PC-3 (cell line): ENCODE measurements around the gene TUBB4A. TPM values are rescaled to one million over a fixed set of nuclear protein-coding genes. Genes with fewer than 3 reads are reported as not detected.

Experiments
- ATAC-seq: fragments of 200-7000 bp; cut with Tn5 transposase; 2 replicates; pipeline ENCODE4 v1.9.1; 2020; ENCODE audit warnings: mild to moderate bottlenecking, moderate library complexity
- BruUV-seq: library from RNA; stranded (reverse); fragments of 400-500 nt; replicated peaks from 2 replicates; lab custom pipeline; 2021; lab: Mats Ljungman, UMichigan
- CTCF ChIA-PET: fragments of 300-600 bp; sonication (Branson Sonifier 250); formaldehyde crosslinking; loops from one replicate; lab custom pipeline; 2022; ENCODE audit warnings: antibody characterized with exemption; lab: Charles Lee
- POLR2A ChIA-PET: fragments of 300-600 bp; sonication (Branson Sonifier 250); formaldehyde crosslinking; loops from one replicate; lab custom pipeline; 2022; ENCODE audit warnings: antibody characterized with exemption; ENCODE audit not compliant: unreplicated experiment; lab: Charles Lee
- DNase-seq: peaks from one replicate; pipeline ENCODE4 v3.0.0-alpha.2; 2015
- H2AFZ ChIP-seq: fragments of 300-600 bp; sonication (generic); 2 replicates; pipeline ENCODE4 v1.6.0; 2016; ENCODE audit warnings: antibody characterized with exemption, low read length
- H3F3A ChIP-seq: fragments of 300-600 bp; sonication (generic); one replicate; pipeline ENCODE4 v1.6.0; 2017; ENCODE audit warnings: antibody characterized with exemption, low read length, control low read depth, mild to moderate bottlenecking; ENCODE audit not compliant: unreplicated experiment
- H3K27ac ChIP-seq: fragments of 300-600 bp; sonication (generic); 2 replicates; pipeline ENCODE4 v1.5.1; 2016; ENCODE audit warnings: mild to moderate bottlenecking, low read length
- H3K27me3 ChIP-seq: fragments of 300-600 bp; sonication (generic); 2 replicates; pipeline ENCODE4 v1.6.1; 2016; ENCODE audit warnings: low read length, mixed read lengths
- H3K36me3 ChIP-seq: fragments of 300-600 bp; sonication (generic); 2 replicates; pipeline ENCODE4 v1.6.1; 2016; ENCODE audit warnings: low read depth, mixed run types, low read length, mixed read lengths
- H3K4me1 ChIP-seq: fragments of 300-600 bp; sonication (generic); 2 replicates; pipeline ENCODE4 v1.5.1; 2016; ENCODE audit warnings: low read length; ENCODE audit not compliant: insufficient read depth
- H3K4me2 ChIP-seq: fragments of 300-600 bp; sonication (generic); 2 replicates; pipeline ENCODE4 v1.6.0; 2016; ENCODE audit warnings: low read length
- H3K4me3 ChIP-seq: fragments of 300-600 bp; sonication (generic); 2 replicates; pipeline ENCODE4 v1.5.1; 2016; ENCODE audit warnings: mild to moderate bottlenecking, low read length, mixed read lengths
- H3K79me2 ChIP-seq: fragments of 300-600 bp; sonication (generic); 2 replicates; pipeline ENCODE4 v1.6.1; 2017; ENCODE audit warnings: low read length, mixed read lengths
- H3K9ac ChIP-seq: fragments of 300-600 bp; sonication (generic); 2 replicates; pipeline ENCODE4 v1.6.0; 2016; ENCODE audit warnings: mild to moderate bottlenecking, low read length
- H3K9me2 ChIP-seq: fragments of 300-600 bp; sonication (generic); replicated peaks from 2 replicates; pipeline ENCODE4 v1.6.1; 2016; ENCODE audit warnings: mixed run types, low read length, mixed read lengths
- H3K9me3 ChIP-seq: fragments of 300-600 bp; sonication (generic); 2 replicates; pipeline ENCODE4 v1.6.1; 2016; ENCODE audit warnings: low read length, mixed read lengths
- H4K20me1 ChIP-seq: fragments of 300-600 bp; sonication (generic); 2 replicates; pipeline ENCODE4 v1.6.1; 2016; ENCODE audit warnings: low read length, mixed read lengths
- CTCF ChIP-seq: fragments of 300-600 bp; sonication (generic); conservative IDR thresholded peaks from 2 replicates; pipeline ENCODE4 v1.5.1; 2017; ENCODE audit warnings: antibody characterized with exemption, low read depth, mild to moderate bottlenecking, low read length
- EZH2 ChIP-seq: fragments of 300-600 bp; sonication (generic); IDR thresholded peaks from one replicate; pipeline ENCODE4 v1.6.1; 2017; ENCODE audit warnings: antibody characterized with exemption, mild to moderate bottlenecking, low read length; ENCODE audit not compliant: unreplicated experiment
- EZH2phosphoT487 ChIP-seq: fragments of 300-600 bp; sonication (generic); IDR thresholded peaks from 2 replicates; pipeline ENCODE4 v1.6.1; 2018; ENCODE audit warnings: mild to moderate bottlenecking, antibody characterized with exemption, low read length, borderline replicate concordance
- intact Hi-C: fragments of 100-400 bp; cut with micrococcal nuclease; formaldehyde crosslinking; loops from 2 replicates; pipeline ENCODE4 v1.9.0; 2023
- total RNA-seq: library from RNA; depleted of rRNA; stranded (reverse); fragments of >200 nt; gene quantifications from 2 replicates; pipeline ENCODE4 v1.2.3, GENCODE V29; 2014

The TUBB4A gene
- total RNA-seq, 1 experiment from 2014 or later: 4.6 TPM

- intact Hi-C loops: no loop called here
- BruUV-seq: no TSS peak
Observed at GRCh38 chr19:6514926-6515544, 12.9 kb upstream of the TUBB4A start.

DNA sequence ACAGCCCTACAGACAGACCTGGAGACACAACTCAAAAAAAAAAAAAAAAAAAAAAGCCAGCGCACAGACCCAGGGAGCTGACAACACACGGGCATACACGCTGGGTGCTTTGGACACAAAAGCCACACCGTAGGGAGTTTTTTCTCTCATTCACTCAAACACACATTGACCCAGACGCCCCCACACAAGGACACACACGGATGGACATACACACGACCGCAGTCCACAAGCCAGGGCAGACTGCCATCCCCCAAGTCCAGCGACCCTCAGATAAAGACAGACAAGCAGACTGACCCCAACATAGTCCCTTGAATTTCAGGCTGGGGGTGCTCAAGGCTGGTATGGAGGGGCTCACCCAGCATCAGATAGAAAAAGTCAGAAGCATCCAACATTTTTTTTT lies 12.0 kb upstream of the TUBB4A start:
- TF ChIP-seq EZH2 (no peak), CTCF (no peak), EZH2phosphoT487 (no peak)
- CTCF ChIA-PET: interaction anchor here (0.6 kb wide), 1 partner anchor 118 kb away, joined by 3 read pairs; no protein-coding TSS in a partner anchor
- H3K4me3 ChIP-seq: no peak overlapping the region
- H3K79me2 ChIP-seq: no peaks in the 10 kb centered on the region
- no peaks in the 10 kb centered on the region for H3K27me3 ChIP-seq
- H3K36me3 ChIP-seq: no peaks in the 10 kb centered on the region
- H3K4me1 ChIP-seq: peaks cover 9% of the 10 kb centered on the region
- H4K20me1 ChIP-seq: no peaks in the 10 kb centered on the region
- H2AFZ ChIP-seq: no peak overlapping the region
- no peaks in the 10 kb centered on the region for H3K9me2 ChIP-seq
- no peak overlapping the region for H3K4me2 ChIP-seq
- H3K9ac ChIP-seq: no peak overlapping the region
- no peaks in the 10 kb centered on the region for H3F3A ChIP-seq
- H3K27ac ChIP-seq: no peak overlapping the region
- intact Hi-C loops: no loop called here
- DNase-seq (no peak), ATAC-seq (no peak)
- no peaks in the 10 kb centered on the region for H3K9me3 ChIP-seq
- no TSS peak for BruUV-seq
- POLR2A ChIA-PET: no interaction called here

More at GRCh38 chr19:6514926-6515544, 12.9 kb upstream of the TUBB4A start:
- ChIA-PET POLR2A (no interaction called here), CTCF (no interaction called here)
- no peak for ATAC-seq
- Histone ChIP-seq H3K4me2 (no peak overlapping the region), H3K9me2 (no peaks in the 10 kb centered on the region), H3K9me3 (no peaks in the 10 kb centered on the region), H3K79me2 (no peaks in the 10 kb centered on the region), H3K36me3 (no peaks in the 10 kb centered on the region), H3K27me3 (no peaks in the 10 kb centered on the region), H3K27ac (no peak overlapping the region), H3K9ac (no peak overlapping the region), H2AFZ (no peak overlapping the region), H3F3A (no peaks in the 10 kb centered on the region), H4K20me1 (no peaks in the 10 kb centered on the region), H3K4me3 (no peak overlapping the region), H3K4me1 (peaks cover 15% of the 10 kb centered on the region)
- no peak for DNase-seq
- TF ChIP-seq CTCF (no peak), EZH2phosphoT487 (no peak), EZH2 (no peak)

DNA sequence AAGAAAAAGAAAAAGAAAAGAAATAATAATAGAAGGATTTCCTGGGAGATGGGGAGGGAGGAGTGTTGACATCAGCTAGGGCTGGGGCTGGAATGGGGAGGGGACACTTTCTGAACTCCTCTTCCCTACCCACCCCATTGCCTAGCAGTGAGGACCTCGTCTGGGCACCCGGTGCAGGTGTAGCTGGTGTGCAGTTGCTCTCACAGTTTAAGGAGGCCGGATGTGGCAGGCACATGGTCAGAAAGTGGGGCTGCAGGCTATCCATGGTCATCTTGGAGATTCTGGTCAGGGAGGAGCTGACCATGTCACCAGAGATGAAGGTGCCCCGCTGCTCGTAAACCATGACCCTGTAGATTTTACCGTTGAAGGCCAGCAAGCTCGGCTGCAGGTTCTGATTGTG lies 8.5 kb upstream of the TUBB4A start:
- ChIA-PET CTCF (no interaction called here), POLR2A (no interaction called here)
- no peak overlapping the region for H3K27ac ChIP-seq
- no peak for TF ChIP-seq EZH2phosphoT487
- TF ChIP-seq CTCF: no peak
- no peak for TF ChIP-seq EZH2
- DNase-seq: no peak
- no peaks in the 10 kb centered on the region for H3K79me2 ChIP-seq
- no peaks in the 10 kb centered on the region for H3K9me3 ChIP-seq
- H3K4me2 ChIP-seq: no peak overlapping the region
- H2AFZ ChIP-seq: no peak overlapping the region
- H3K27me3 ChIP-seq: no peaks in the 10 kb centered on the region
- no peaks in the 10 kb centered on the region for H3K4me1 ChIP-seq
- ATAC-seq: no peak
- no peaks in the 10 kb centered on the region for H3K36me3 ChIP-seq
- no peak overlapping the region for H3K9ac ChIP-seq
- no peaks in the 10 kb centered on the region for H3K9me2 ChIP-seq
- H3F3A ChIP-seq: no peaks in the 10 kb centered on the region
- no TSS peak for BruUV-seq
- no peaks in the 10 kb centered on the region for H4K20me1 ChIP-seq
- no peak overlapping the region for H3K4me3 ChIP-seq
- intact Hi-C loops: no loop called here
